IMR-90 (cell line): ENCODE data around the gene CD180. TPM values are rescaled to one million over a fixed set of nuclear protein-coding genes. Genes with fewer than 3 reads are reported as not detected.

ENCODE experiments used
- ATAC-seq: fragments of 200-7000 bp; cut with Tn5 transposase; 2 replicates; pipeline ENCODE4 v1.9.1; 2020; ENCODE audit warnings: low read depth, mild to moderate bottlenecking, moderate library complexity
- BruUV-seq: library from RNA; stranded (reverse); fragments of 400-500 nt; replicated peaks from 2 replicates; lab custom pipeline; 2021; lab: Mats Ljungman, UMichigan
- CTCF ChIA-PET: fragments of 300-600 bp; formaldehyde crosslinking; extraction: SDS; loops from one replicate; lab custom pipeline; 2021; ENCODE audit warnings: antibody characterized with exemption; lab: Yijun Ruan, JAX
- POLR2A ChIA-PET: fragments of 300-600 bp; sonication (Branson Sonifier 250); formaldehyde crosslinking; loops from one replicate; lab custom pipeline; 2022; ENCODE audit warnings: antibody characterized with exemption; ENCODE audit not compliant: unreplicated experiment; lab: Charles Lee
- DNase-seq: peaks from one replicate; pipeline ENCODE4 v3.0.0; 2013
- H2AFZ ChIP-seq: replicated peaks from 2 replicates; pipeline ENCODE3; 2013; ENCODE audit warnings: low read length, mild to moderate bottlenecking; ENCODE audit not compliant: poor library complexity
- H2AK5ac ChIP-seq: 2 replicates; pipeline ENCODE4 v1.6.1; 2013; ENCODE audit warnings: low read depth, low read length, inconsistent platforms
- H2AK9ac ChIP-seq: replicated peaks from 2 replicates; pipeline ENCODE3; 2013; ENCODE audit warnings: mild to moderate bottlenecking, low read depth, low read length, moderate library complexity; ENCODE audit not compliant: poor library complexity
- H2BK120ac ChIP-seq: 2 replicates; pipeline ENCODE4 v1.6.1; 2013; ENCODE audit warnings: low read depth, low read length, inconsistent platforms
- H2BK15ac ChIP-seq: 3 replicates; pipeline ENCODE4 v1.6.1; 2013; ENCODE audit warnings: low read depth, low read length, inconsistent platforms
- H2BK20ac ChIP-seq: 2 replicates; pipeline ENCODE4 v1.6.1; 2013; ENCODE audit warnings: low read depth, mild to moderate bottlenecking, inconsistent platforms, low read length, moderate library complexity
- H2BK5ac ChIP-seq: 2 replicates; pipeline ENCODE4 v1.6.1; 2013; ENCODE audit warnings: mild to moderate bottlenecking, low read depth, low read length, inconsistent platforms; ENCODE audit not compliant: poor library complexity, severe bottlenecking
- H3K14ac ChIP-seq: replicated peaks from 2 replicates; pipeline ENCODE4 v1.6.1; 2013; ENCODE audit warnings: low read depth, low read length, inconsistent platforms
- H3K18ac ChIP-seq: 2 replicates; pipeline ENCODE4 v1.6.1; 2013; ENCODE audit warnings: low read depth, low read length, control low read depth
- H3K23ac ChIP-seq: 2 replicates; pipeline ENCODE4 v1.6.1; 2013; ENCODE audit warnings: low read depth, low read length, inconsistent platforms
- H3K27ac ChIP-seq: 2 replicates; pipeline ENCODE4 v1.5.1; 2013; ENCODE audit warnings: mild to moderate bottlenecking, control low read depth, low read length; ENCODE audit not compliant: insufficient read depth
- H3K27me3 ChIP-seq: 2 replicates; pipeline ENCODE4 v1.6.1; 2013; ENCODE audit warnings: low read length; ENCODE audit not compliant: control insufficient read depth, insufficient read depth
- H3K36me3 ChIP-seq: 2 replicates; pipeline ENCODE4 v1.6.1; 2013; ENCODE audit warnings: low read length, mixed read lengths; ENCODE audit not compliant: control insufficient read depth, insufficient read depth
- H3K4ac ChIP-seq: 2 replicates; pipeline ENCODE4 v1.6.1; 2013; ENCODE audit warnings: low read depth, low read length, inconsistent platforms
- H3K4me1 ChIP-seq: 2 replicates; pipeline ENCODE4 v1.6.1; 2013; ENCODE audit warnings: low read length, mixed read lengths; ENCODE audit not compliant: control insufficient read depth, insufficient read depth
- H3K4me2 ChIP-seq: 2 replicates; pipeline ENCODE4 v1.6.1; 2013; ENCODE audit warnings: low read depth, mild to moderate bottlenecking, control low read depth, low read length, moderate library complexity
- H3K4me3 ChIP-seq: 2 replicates; pipeline ENCODE4 v1.5.1; 2013; ENCODE audit warnings: low read depth, mild to moderate bottlenecking, control low read depth, low read length, moderate library complexity; ENCODE audit not compliant: insufficient read depth
- H3K56ac ChIP-seq: 2 replicates; pipeline ENCODE4 v1.6.1; 2013; ENCODE audit warnings: low read length, inconsistent platforms; ENCODE audit not compliant: insufficient read depth; ENCODE audit errors: extremely low read depth
- H3K79me1 ChIP-seq, 2 experiments: 2 replicates each; pipeline ENCODE4 v1.6.1; 2013; ENCODE audit warnings: low read length in 2 of 2, inconsistent platforms in 1 of 2, low read depth in 1 of 2
- H3K9ac ChIP-seq: 2 replicates; pipeline ENCODE4 v1.6.1; 2013; ENCODE audit warnings: low read depth, low read length, control low read depth
- H3K9me1 ChIP-seq: 2 replicates; pipeline ENCODE4 v1.6.1; 2013; ENCODE audit warnings: low read length, inconsistent platforms; ENCODE audit not compliant: insufficient read depth
- H3K9me3 ChIP-seq: 2 replicates; pipeline ENCODE4 v1.6.1; 2013; ENCODE audit warnings: low read length; ENCODE audit not compliant: control insufficient read depth, insufficient read depth
- H4K20me1 ChIP-seq: 2 replicates; pipeline ENCODE4 v1.6.1; 2013; ENCODE audit warnings: low read length, inconsistent platforms; ENCODE audit not compliant: insufficient read depth
- H4K5ac ChIP-seq: 2 replicates; pipeline ENCODE4 v1.6.1; 2013; ENCODE audit warnings: mild to moderate bottlenecking, low read depth, low read length, control low read depth
- H4K8ac ChIP-seq, 2 experiments: 2 replicates each; pipeline ENCODE4 v1.6.1; 2013; ENCODE audit warnings: low read depth in 2 of 2, low read length in 2 of 2, control low read depth in 1 of 2, inconsistent platforms in 1 of 2
- H4K91ac ChIP-seq: 2 replicates; pipeline ENCODE4 v1.6.1; 2013; ENCODE audit warnings: low read depth, low read length, inconsistent platforms; ENCODE audit not compliant: insufficient read depth
- CEBPB ChIP-seq: IDR thresholded peaks from 2 replicates; pipeline ENCODE4 v1.6.1; 2012; ENCODE audit warnings: low read depth, low read length, improper control_type of control experiment
- CHD1 ChIP-seq: IDR thresholded peaks from 2 replicates; pipeline ENCODE4 v1.6.1; 2012; ENCODE audit warnings: low read depth, low read length, improper control_type of control experiment
- MAZ ChIP-seq: IDR thresholded peaks from 2 replicates; pipeline ENCODE4 v1.6.1; 2012; ENCODE audit warnings: low read depth, mild to moderate bottlenecking, low read length, improper control_type of control experiment, moderate library complexity, borderline replicate concordance
- POLR2A ChIP-seq: IDR thresholded peaks from 2 replicates; pipeline ENCODE4 v1.6.1; 2012; ENCODE audit warnings: mild to moderate bottlenecking, low read depth, low read length
- RCOR1 ChIP-seq: IDR thresholded peaks from 2 replicates; pipeline ENCODE4 v1.6.1; 2012; ENCODE audit warnings: mild to moderate bottlenecking, low read length, improper control_type of control experiment; ENCODE audit not compliant: insufficient replicate concordance
- dilution Hi-C: fragments of 300-500 bp; cut with HindIII; formaldehyde crosslinking; loops from one replicate; pipeline ENCODE4 v1.14.3; 2018; ENCODE audit warnings: low sequenced_read_pairs; ENCODE audit not compliant: unreplicated experiment
- in situ Hi-C: fragments of 300-500 bp; cut with MboI; formaldehyde crosslinking; loops from 3 replicates; pipeline ENCODE4 v1.14.3; 2019; ENCODE audit warnings: low sequenced_read_pairs, inconsistent platforms, mixed read lengths
- intact Hi-C: fragments of 100-400 bp; cut with micrococcal nuclease; formaldehyde crosslinking; loops from 2 replicates; pipeline ENCODE4 v1.10.0; 2022
- polyA plus RNA-seq, 3 experiments: library from polyadenylated mRNA; depleted of rRNA; stranded (reverse); fragments of >200 nt; gene quantifications; 2 replicates each; pipeline ENCODE4 v1.2.3, GENCODE V29; 2012; ENCODE audit warnings: low replicate concordance in 1 of 3
- total RNA-seq: library from RNA; depleted of rRNA; stranded (reverse); fragments of >200 nt; gene quantifications from 2 replicates; pipeline ENCODE4 v1.2.3, GENCODE V29; 2012

The CD180 gene
- total and polyA plus RNA-seq, 2 of the 4 experiments (the other 2 are of a cell fraction), result not detected

DNA sequence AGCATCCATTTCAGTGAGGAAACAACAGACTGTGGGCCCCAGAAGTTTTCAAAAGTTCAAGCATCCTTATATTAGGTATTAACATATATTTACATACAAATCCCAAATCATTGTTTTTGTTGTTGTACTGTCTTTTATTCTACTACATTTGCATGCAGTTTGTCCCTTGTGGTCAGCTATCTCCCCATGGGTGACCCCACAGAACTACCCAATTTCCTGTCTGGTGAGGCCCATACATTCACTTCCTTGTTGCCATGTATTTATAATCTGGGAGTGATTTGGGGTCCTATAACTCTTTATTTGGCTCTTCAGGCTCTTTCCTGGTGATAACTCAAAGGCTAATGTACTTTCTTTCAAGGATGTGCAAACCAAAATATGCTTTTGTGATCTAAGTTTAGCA lies 3.3 kb upstream of the CD180 start:
- Histone ChIP-seq H3K36me3 (no peaks in the 10 kb centered on the region), H2BK15ac (no peak overlapping the region), H3K27ac (no peak overlapping the region), H3K9me3 (no peaks in the 10 kb centered on the region), H4K91ac (no peak overlapping the region), H3K56ac (no peak overlapping the region), H3K4me3 (no peak overlapping the region), H2AK5ac (no peak overlapping the region), H4K8ac (no peak overlapping the region), H3K9ac (no peak overlapping the region), H3K79me1 (no peaks in the 10 kb centered on the region), H3K27me3 (0 out of 2 replicates have a peak, but pooled peaks cover 2% of the 10 kb centered on the region), H2BK20ac (no peak overlapping the region), H3K14ac (no peak overlapping the region), H3K9me1 (no peaks in the 10 kb centered on the region; the same call in 1 of the 2 replicates), H3K23ac (no peak overlapping the region), H3K4me2 (no peak overlapping the region), H2AK9ac (no peak overlapping the region), H4K5ac (no peak overlapping the region), H3K4me1 (no peaks in the 10 kb centered on the region), H2BK5ac (no peak overlapping the region), H3K4ac (no peak overlapping the region), H3K18ac (no peak overlapping the region), H4K20me1 (no peaks in the 10 kb centered on the region), H2BK120ac (no peak overlapping the region), H2AFZ (no peak overlapping the region)
- ChIA-PET POLR2A (no interaction called here), CTCF (no interaction called here)
- no TSS peak for BruUV-seq
- intact Hi-C loops, result no loop called here
- ATAC-seq, result no peak
- no peak for TF ChIP-seq CHD1
- no peak for TF ChIP-seq CEBPB
- TF ChIP-seq POLR2A, result no peak
- TF ChIP-seq RCOR1, result no peak
- no peak for TF ChIP-seq MAZ
- dilution Hi-C loops, result no loop called here
- DNase-seq, result no peak
- in situ Hi-C loops, result loop anchor here (25.0 kb wide), 1 partner anchor 888 kb away; no protein-coding TSS in a partner anchor
